ENCODE results near the gene AP2B1.

Gene AP2B1

GRCh38 chr17:35735036-35735805 lies 148.1 kb downstream of the AP2B1 start:
- no peak for DNase-seq (ENCODE audit: low read depth)
- H3K4me3 ChIP-seq (ENCODE audit: low read length) = no peak overlapping the region
- TF ChIP-seq CTCF (conservative IDR thresholded peaks at IDR 0.05; ENCODE audit: low read depth, low read length) = no peak

- no peak overlapping the region for H3K4me3 ChIP-seq (ENCODE audit: low read length)
- no peak for TF ChIP-seq CTCF (conservative IDR thresholded peaks at IDR 0.05; ENCODE audit: low read depth, low read length)
- DNase-seq (ENCODE audit: low read depth) = no peak
Observed at GRCh38 chr17:35736236-35736635, 149.1 kb downstream of the AP2B1 start.

- TF ChIP-seq CTCF (conservative IDR thresholded peaks at IDR 0.05; ENCODE audit: low read depth, low read length) = no peak
- no peak for DNase-seq (ENCODE audit: low read depth)
- H3K4me3 ChIP-seq (ENCODE audit: low read length) = no peak overlapping the region
Observed at GRCh38 chr17:35738519-35739133, 151.5 kb downstream of the AP2B1 start.

- DNase-seq (ENCODE audit: low read depth) = no peak
- no peak for TF ChIP-seq CTCF (conservative IDR thresholded peaks at IDR 0.05; ENCODE audit: low read depth, low read length)
- H3K4me3 ChIP-seq (ENCODE audit: low read length) = no peak overlapping the region
Observed at GRCh38 chr17:35740216-35740615, 153.1 kb downstream of the AP2B1 start.

GRCh38 chr17:35740997-35741931 lies 154.1 kb downstream of the AP2B1 start:
- TF ChIP-seq CTCF (conservative IDR thresholded peaks at IDR 0.05; ENCODE audit: low read depth, low read length) = peak; percentile 12
- H3K4me3 ChIP-seq (ENCODE audit: low read length) = no peak overlapping the region
- DNase-seq (ENCODE audit: low read depth) = no peak

GRCh38 chr17:35742496-35742895 lies 155.4 kb downstream of the AP2B1 start:
- no peak for DNase-seq (ENCODE audit: low read depth)
- no peak overlapping the region for H3K4me3 ChIP-seq (ENCODE audit: low read length)
- TF ChIP-seq CTCF (conservative IDR thresholded peaks at IDR 0.05; ENCODE audit: low read depth, low read length) = no peak
